H9 (cell line): ENCODE measurements around the gene POU2F1. TPM values are rescaled to one million over a fixed set of nuclear protein-coding genes. Genes with fewer than 3 reads are reported as not detected.

Source experiments
- DNase-seq: peaks from one replicate; pipeline ENCODE4 v3.0.0-alpha.2; 2017
- H2AFZ ChIP-seq: one replicate; pipeline ENCODE4 v1.6.1; 2013; ENCODE audit warnings: mild to moderate bottlenecking, low read length, control low read depth, moderate library complexity
- H2AK5ac ChIP-seq: 2 replicates; pipeline ENCODE4 v1.6.1; 2013; ENCODE audit warnings: low read length, control low read depth, mixed read lengths; ENCODE audit not compliant: insufficient read length
- H2BK120ac ChIP-seq: one replicate; pipeline ENCODE4 v1.6.1; 2013; ENCODE audit warnings: low read depth, mild to moderate bottlenecking, low read length, control low read depth, inconsistent platforms; ENCODE audit not compliant: poor library complexity, severe bottlenecking
- H2BK12ac ChIP-seq: 2 replicates; pipeline ENCODE4 v1.6.1; 2013; ENCODE audit warnings: low read length, control low read depth, mixed read lengths, low read depth; ENCODE audit not compliant: insufficient read length
- H2BK15ac ChIP-seq: 2 replicates; pipeline ENCODE4 v1.6.1; 2013; ENCODE audit warnings: low read depth, low read length, control low read depth
- H2BK20ac ChIP-seq: one replicate; pipeline ENCODE4 v1.6.1; 2013; ENCODE audit warnings: low read depth, mild to moderate bottlenecking, low read length, control low read depth, inconsistent platforms; ENCODE audit not compliant: poor library complexity, severe bottlenecking
- H2BK5ac ChIP-seq: 2 replicates; pipeline ENCODE4 v1.6.1; 2013; ENCODE audit warnings: low read length, control low read depth, mixed read lengths; ENCODE audit not compliant: insufficient read length
- H3K14ac ChIP-seq: 2 replicates; pipeline ENCODE4 v1.6.1; 2013; ENCODE audit warnings: low read length, control low read depth; ENCODE audit not compliant: insufficient read depth
- H3K18ac ChIP-seq: 2 replicates; pipeline ENCODE4 v1.6.1; 2013; ENCODE audit warnings: low read depth, mild to moderate bottlenecking, mixed read lengths, low read length, control low read depth; ENCODE audit not compliant: insufficient read length
- H3K23ac ChIP-seq: 2 replicates; pipeline ENCODE4 v1.6.1; 2013; ENCODE audit warnings: low read length, control low read depth, mixed read lengths, low read depth; ENCODE audit not compliant: insufficient read length
- H3K23me2 ChIP-seq: 2 replicates; pipeline ENCODE4 v1.6.1; 2013; ENCODE audit warnings: low read depth, mild to moderate bottlenecking, mixed read lengths, low read length, control low read depth; ENCODE audit not compliant: insufficient read length, poor library complexity, severe bottlenecking
- H3K27ac ChIP-seq: 2 replicates; pipeline ENCODE4 v1.5.1; 2013; ENCODE audit warnings: low read length, control low read depth, mixed read lengths, low read depth; ENCODE audit not compliant: insufficient read length
- H3K27me3 ChIP-seq: 2 replicates; pipeline ENCODE4 v1.6.1; 2013; ENCODE audit warnings: low read length, control low read depth, inconsistent platforms; ENCODE audit not compliant: insufficient read depth
- H3K4ac ChIP-seq: 2 replicates; pipeline ENCODE4 v1.6.1; 2013; ENCODE audit warnings: low read depth, mild to moderate bottlenecking, control low read depth, inconsistent platforms, low read length, moderate library complexity
- H3K4me1 ChIP-seq: 2 replicates; pipeline ENCODE4 v1.6.1; 2013; ENCODE audit warnings: low read length, control low read depth, inconsistent platforms; ENCODE audit not compliant: insufficient read depth
- H3K4me2 ChIP-seq: 2 replicates; pipeline ENCODE4 v1.6.1; 2013; ENCODE audit warnings: low read length, control low read depth, mixed read lengths; ENCODE audit not compliant: insufficient read length, insufficient read depth
- H3K56ac ChIP-seq: 2 replicates; pipeline ENCODE4 v1.6.1; 2013; ENCODE audit warnings: low read depth, mild to moderate bottlenecking, mixed read lengths, low read length, control low read depth; ENCODE audit not compliant: insufficient read length
- H3K79me1 ChIP-seq: 2 replicates; pipeline ENCODE4 v1.6.1; 2013; ENCODE audit warnings: low read depth, mild to moderate bottlenecking, moderate library complexity, low read length, control low read depth, inconsistent platforms; ENCODE audit not compliant: insufficient read depth, poor library complexity, severe bottlenecking
- H3K79me2 ChIP-seq: 2 replicates; pipeline ENCODE4 v1.6.1; 2013; ENCODE audit warnings: low read length, control low read depth, inconsistent platforms; ENCODE audit not compliant: insufficient read depth
- H3K9ac ChIP-seq: 2 replicates; pipeline ENCODE4 v1.6.1; 2013; ENCODE audit warnings: low read length, control low read depth, mixed read lengths; ENCODE audit not compliant: insufficient read length; ENCODE audit errors: extremely low read depth
- H3K9me3 ChIP-seq: one replicate; pipeline ENCODE4 v1.6.1; 2013; ENCODE audit warnings: low read depth, low read length, inconsistent platforms; ENCODE audit not compliant: control insufficient read depth
- H3T11ph ChIP-seq: one replicate; pipeline ENCODE4 v1.6.1; 2013; ENCODE audit warnings: mild to moderate bottlenecking, low read length, control low read depth, inconsistent platforms
- H4K20me1 ChIP-seq: one replicate; pipeline ENCODE4 v1.6.1; 2013; ENCODE audit not compliant: control insufficient read depth, insufficient read length, insufficient read depth
- H4K5ac ChIP-seq: 2 replicates; pipeline ENCODE4 v1.6.1; 2013; ENCODE audit warnings: low read depth, mild to moderate bottlenecking, mixed read lengths, low read length, control low read depth; ENCODE audit not compliant: insufficient read length
- H4K8ac ChIP-seq: replicated peaks from 2 replicates; pipeline ENCODE4 v1.6.1; 2013; ENCODE audit warnings: low read length, control low read depth, mixed read lengths, low read depth; ENCODE audit not compliant: insufficient read length
- H4K91ac ChIP-seq: 2 replicates; pipeline ENCODE4 v1.6.1; 2013; ENCODE audit warnings: low read depth, mild to moderate bottlenecking, moderate library complexity, mixed read lengths, low read length, control low read depth; ENCODE audit not compliant: insufficient read length
- H3K27ac Mint-ChIP-seq, 3 experiments: 2 replicates in 2 of 3; 3 replicates in 1 of 3; pipeline ENCODE4 v1.8.0; 2020 to 2021; ENCODE audit warnings: mixed read lengths in 3 of 3, mild to moderate bottlenecking in 1 of 3, moderate library complexity in 1 of 3
- H3K27me3 Mint-ChIP-seq: 2 replicates; pipeline ENCODE4 v1.8.0; 2021; ENCODE audit warnings: low read depth, mild to moderate bottlenecking, moderate library complexity, mixed read lengths
- H3K36me3 Mint-ChIP-seq, 3 experiments: 2 replicates in 2 of 3; 3 replicates in 1 of 3; pipeline ENCODE4 v1.8.0; 2020 to 2021; ENCODE audit warnings: low read depth in 3 of 3, mixed read lengths in 3 of 3; ENCODE audit not compliant: insufficient read depth in 1 of 3
- H3K4me1 Mint-ChIP-seq, 2 experiments: 2 replicates each; pipeline ENCODE4 v1.8.0; 2020; ENCODE audit warnings: mixed read lengths in 2 of 2
- H3K4me3 Mint-ChIP-seq, 2 experiments: 2 replicates in 1 of 2; 3 replicates in 1 of 2; pipeline ENCODE4 v1.8.0; 2020 to 2021; ENCODE audit warnings: mild to moderate bottlenecking in 2 of 2, mixed read lengths in 2 of 2, moderate library complexity in 1 of 2
- H3K9me3 Mint-ChIP-seq, 2 experiments: 2 replicates in 1 of 2; 3 replicates in 1 of 2; pipeline ENCODE4 v1.8.0; 2020; ENCODE audit warnings: mild to moderate bottlenecking in 2 of 2, mixed read lengths in 2 of 2, moderate library complexity in 1 of 2
- WGBS: extraction: QIAGEN DNeasy Blood & Tissue Kit; methylation state at CpG from one replicate; pipeline ENCODE4 v1.1.7; 2013; ENCODE audit warnings: missing lambda C conversion rate, low lambda C conversion rate, mixed read lengths; ENCODE audit not compliant: insufficient read length; ENCODE audit errors: extremely low coverage; 5-methylcytosine and 5-hydroxymethylcytosine counted together
- total RNA-seq: library from RNA; stranded (reverse); gene quantifications from 2 replicates; pipeline ENCODE4 v1.2.1, GENCODE V29; 2021
- TF ChIP-seq, protein P1 (sequence below): fragments of 200-600 bp; sonication (generic); conservative IDR thresholded peaks from 3 replicates; pipeline ENCODE4 v1.8.0; 2021; ENCODE audit warnings: antibody characterized with exemption, mild to moderate bottlenecking

The POU2F1 gene
- total RNA-seq, 1 experiment from 2014 or later = 62.5 TPM

DNA sequence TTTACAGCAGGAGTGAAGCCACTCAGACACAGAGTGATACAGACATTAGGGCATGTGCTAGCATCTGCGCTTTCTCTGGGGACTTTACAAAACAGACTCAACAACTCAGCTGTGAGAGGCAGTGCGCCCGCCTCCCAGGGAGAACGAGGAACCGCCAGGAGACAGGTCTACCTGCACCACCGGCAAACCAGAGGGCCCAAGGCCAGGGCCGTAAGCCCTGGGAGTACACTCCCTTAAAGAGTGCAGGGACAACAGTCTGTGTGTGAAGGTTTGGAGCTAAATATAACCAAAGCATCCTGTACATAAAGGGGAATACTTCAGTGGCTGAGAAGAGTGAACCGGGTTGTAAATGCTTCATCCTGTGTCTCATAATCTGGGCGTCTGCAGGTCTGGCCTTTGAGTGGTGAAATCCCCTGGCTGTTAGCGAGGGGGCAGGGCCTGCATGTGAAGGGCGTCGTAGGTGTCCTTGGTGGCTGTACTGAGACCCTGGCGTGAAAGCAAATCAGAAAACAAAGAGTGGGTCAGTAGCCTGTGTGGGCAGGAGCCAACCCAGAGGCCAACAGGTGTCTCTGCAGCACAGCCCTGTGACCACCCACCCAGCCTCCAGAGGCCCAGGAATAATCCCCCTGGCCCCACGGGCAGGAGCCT lies 210.7 kb downstream of the POU2F1 start:
- Histone ChIP-seq H3K27me3 (no peaks in the 10 kb centered on the region), H3K4me2 (no peak overlapping the region), H3K18ac (peak overlapping the region; percentile 38), H4K20me1 (peaks cover 3% of the 10 kb centered on the region), H4K8ac (no peak overlapping the region), H2BK120ac (no peak overlapping the region), H4K91ac (no peak overlapping the region), H3K4ac (no peak overlapping the region), H3K79me2 (no peaks in the 10 kb centered on the region), H3K9me3 (no peaks in the 10 kb centered on the region), H3K56ac (no peak overlapping the region), H4K5ac (no peak overlapping the region), H2BK15ac (no peak overlapping the region), H3K23me2 (no peaks in the 10 kb centered on the region), H3K79me1 (no peaks in the 10 kb centered on the region), H3K9ac (no peak overlapping the region), H3K27ac (no peak overlapping the region), H2BK20ac (no peak overlapping the region), H2AFZ (no peak overlapping the region), H2BK5ac (no peak overlapping the region), H3K14ac (0 out of 2 replicates have a peak overlapping the region, but pooled peaks have one; percentile 43), H2AK5ac (no peak overlapping the region), H3T11ph (no peak overlapping the region), H2BK12ac (no peak overlapping the region), H3K4me1 (peaks cover 6% of the 10 kb centered on the region), H3K23ac (no peak overlapping the region)
- Mint-ChIP-seq H3K27ac (peak overlapping the region; percentile 84 to 89 (median 88)), H3K36me3 (peaks cover 0 to 5% (median 2%) of the 10 kb centered on the region in 3 experiments; a peak in 2 of 7 replicates), H3K4me3 (peak overlapping the region in 1 of 2 experiments; percentile 53; a peak in 2 of 5 replicates), H3K4me1 (peaks cover 57 to 59% of the 10 kb centered on the region in 2 experiments), H3K9me3 (peaks cover 0 to 4% of the 10 kb centered on the region in 2 experiments; a peak in 3 of 5 replicates), H3K27me3 (peaks cover 9% of the 10 kb centered on the region)
- TF ChIP-seq, protein P1, sequence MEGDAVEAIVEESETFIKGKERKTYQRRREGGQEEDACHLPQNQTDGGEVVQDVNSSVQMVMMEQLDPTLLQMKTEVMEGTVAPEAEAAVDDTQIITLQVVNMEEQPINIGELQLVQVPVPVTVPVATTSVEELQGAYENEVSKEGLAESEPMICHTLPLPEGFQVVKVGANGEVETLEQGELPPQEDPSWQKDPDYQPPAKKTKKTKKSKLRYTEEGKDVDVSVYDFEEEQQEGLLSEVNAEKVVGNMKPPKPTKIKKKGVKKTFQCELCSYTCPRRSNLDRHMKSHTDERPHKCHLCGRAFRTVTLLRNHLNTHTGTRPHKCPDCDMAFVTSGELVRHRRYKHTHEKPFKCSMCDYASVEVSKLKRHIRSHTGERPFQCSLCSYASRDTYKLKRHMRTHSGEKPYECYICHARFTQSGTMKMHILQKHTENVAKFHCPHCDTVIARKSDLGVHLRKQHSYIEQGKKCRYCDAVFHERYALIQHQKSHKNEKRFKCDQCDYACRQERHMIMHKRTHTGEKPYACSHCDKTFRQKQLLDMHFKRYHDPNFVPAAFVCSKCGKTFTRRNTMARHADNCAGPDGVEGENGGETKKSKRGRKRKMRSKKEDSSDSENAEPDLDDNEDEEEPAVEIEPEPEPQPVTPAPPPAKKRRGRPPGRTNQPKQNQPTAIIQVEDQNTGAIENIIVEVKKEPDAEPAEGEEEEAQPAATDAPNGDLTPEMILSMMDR = no peak
- WGBS = no CpG with 5 or more reads among the region's 14 CpGs
- no peak for DNase-seq
